AG10803 (cell line): Measurements from ENCODE around the gene PRDM16.

ENCODE experiments used
- DNase-seq: peaks from one replicate; pipeline ENCODE4 v3.0.0; 2010; ENCODE audit warnings: low read depth
- H3K4me3 ChIP-seq: 2 replicates; pipeline ENCODE4 v1.5.1; 2011; ENCODE audit warnings: mild to moderate bottlenecking, low read length, control low read depth
- TF ChIP-seq, protein P1 (sequence below): conservative IDR thresholded peaks from 2 replicates; pipeline ENCODE4 v1.5.1; 2011; ENCODE audit warnings: mild to moderate bottlenecking, low read length, control low read depth, inconsistent platforms

Gene PRDM16

DNA sequence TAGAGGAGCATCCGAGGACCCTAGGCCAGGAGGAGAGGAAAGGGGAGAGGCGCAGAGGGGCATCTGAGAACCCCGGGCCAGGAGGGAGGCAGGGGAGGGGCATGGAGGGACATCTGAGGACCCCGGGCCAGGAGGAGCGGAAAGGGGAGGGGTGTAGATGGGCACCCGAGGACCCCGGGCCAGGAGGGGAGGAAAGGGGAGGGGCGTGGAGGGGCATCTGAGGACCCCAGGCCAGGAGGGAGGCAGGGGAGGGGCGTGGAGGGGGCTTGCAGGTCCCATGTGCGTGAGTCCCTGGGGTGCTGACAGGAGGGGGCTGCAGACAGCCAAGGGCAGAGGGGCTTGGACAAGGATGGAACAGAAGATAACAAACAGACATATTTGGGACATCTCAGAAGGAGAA, 195.5 kb downstream of the PRDM16 start:
- H3K4me3 ChIP-seq: no peak overlapping the region
- no peak for DNase-seq
- TF ChIP-seq, protein P1, sequence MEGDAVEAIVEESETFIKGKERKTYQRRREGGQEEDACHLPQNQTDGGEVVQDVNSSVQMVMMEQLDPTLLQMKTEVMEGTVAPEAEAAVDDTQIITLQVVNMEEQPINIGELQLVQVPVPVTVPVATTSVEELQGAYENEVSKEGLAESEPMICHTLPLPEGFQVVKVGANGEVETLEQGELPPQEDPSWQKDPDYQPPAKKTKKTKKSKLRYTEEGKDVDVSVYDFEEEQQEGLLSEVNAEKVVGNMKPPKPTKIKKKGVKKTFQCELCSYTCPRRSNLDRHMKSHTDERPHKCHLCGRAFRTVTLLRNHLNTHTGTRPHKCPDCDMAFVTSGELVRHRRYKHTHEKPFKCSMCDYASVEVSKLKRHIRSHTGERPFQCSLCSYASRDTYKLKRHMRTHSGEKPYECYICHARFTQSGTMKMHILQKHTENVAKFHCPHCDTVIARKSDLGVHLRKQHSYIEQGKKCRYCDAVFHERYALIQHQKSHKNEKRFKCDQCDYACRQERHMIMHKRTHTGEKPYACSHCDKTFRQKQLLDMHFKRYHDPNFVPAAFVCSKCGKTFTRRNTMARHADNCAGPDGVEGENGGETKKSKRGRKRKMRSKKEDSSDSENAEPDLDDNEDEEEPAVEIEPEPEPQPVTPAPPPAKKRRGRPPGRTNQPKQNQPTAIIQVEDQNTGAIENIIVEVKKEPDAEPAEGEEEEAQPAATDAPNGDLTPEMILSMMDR: no peak

DNA sequence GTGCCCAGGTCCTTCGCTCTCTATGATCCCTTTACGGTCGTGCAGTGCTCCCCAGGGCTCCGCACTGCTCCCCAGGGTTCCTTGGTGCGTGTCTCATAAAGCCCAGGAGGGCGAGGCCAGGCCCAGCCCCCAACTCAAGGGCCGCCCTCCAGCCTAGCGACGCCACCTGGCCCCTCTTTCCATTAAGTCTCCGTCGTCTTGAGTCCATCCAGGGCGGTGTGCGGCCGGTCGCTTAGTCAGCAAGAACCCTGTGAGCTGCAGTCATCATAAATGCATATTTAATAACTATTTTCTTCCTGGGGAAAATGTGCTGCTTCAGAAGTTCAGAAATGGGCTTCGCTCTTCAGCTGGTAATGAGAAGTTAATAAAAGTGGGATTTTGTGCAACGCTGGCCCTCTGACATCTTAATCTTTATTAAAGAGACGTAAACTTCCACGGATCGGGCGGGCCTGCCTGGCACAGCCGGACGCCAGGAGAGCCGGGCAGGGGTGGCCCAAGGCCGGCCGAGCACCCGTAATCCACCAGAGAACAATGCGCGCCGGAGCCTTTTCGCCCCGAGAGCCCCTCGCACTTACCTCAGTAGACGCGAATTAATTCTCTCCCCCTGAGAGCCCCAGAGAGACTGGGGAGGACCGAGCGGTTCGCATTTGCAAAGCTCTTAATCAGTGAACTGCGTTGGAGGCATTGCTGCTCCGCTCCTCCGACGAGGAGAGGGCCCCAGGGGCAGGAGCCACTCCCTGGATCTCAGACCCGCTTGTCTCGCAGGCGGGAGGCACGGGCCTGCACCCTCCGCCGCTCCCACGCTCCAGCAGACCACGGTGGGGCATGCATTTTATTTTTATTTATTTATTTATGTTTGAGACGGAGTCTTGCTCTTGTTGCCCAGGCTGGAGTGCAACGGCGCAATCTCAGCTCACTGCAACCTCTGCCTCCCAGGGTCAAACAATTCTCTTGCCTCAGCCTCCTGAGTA, 197.1 kb downstream of the PRDM16 start:
- TF ChIP-seq, protein P1: no peak
- H3K4me3 ChIP-seq: no peak overlapping the region

DNA sequence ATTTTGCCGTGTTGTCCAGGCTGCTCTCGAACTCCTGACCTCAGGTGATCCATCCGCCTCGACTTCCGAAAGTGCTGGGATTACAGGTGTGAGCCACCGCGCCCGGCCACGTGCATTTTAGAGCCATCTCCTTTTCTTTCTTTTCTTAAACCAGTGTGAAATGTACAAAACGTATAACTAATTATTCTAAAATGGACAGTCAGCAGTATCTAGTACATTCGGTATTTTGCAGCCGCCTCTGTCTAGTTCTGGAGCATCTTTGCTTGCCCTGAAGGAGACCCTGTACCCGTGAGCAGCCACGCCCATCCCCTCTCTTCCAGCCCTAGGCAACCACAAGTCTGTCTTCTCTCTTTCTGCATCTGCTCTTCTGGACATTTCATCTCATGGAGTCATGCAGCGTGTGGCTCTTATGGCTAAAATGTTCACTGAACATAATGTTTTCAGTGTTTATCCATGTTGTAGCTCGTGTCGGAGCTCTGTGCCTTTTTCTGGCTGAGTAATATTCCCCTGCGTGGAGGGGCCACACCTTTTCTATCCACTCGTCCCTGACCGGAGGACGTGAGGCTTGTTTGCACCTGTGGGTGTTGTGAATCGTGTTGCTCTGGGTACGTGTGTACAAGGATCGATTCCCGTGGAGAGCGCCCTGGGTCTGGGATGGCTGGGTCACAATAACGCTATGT, 198.0 kb downstream of the PRDM16 start:
- TF ChIP-seq, protein P1: no peak
- no peak for DNase-seq
- no peak overlapping the region for H3K4me3 ChIP-seq

More for the DNA sequence above, 197.1 kb downstream of the PRDM16 start:
- DNase-seq: no peak

DNA sequence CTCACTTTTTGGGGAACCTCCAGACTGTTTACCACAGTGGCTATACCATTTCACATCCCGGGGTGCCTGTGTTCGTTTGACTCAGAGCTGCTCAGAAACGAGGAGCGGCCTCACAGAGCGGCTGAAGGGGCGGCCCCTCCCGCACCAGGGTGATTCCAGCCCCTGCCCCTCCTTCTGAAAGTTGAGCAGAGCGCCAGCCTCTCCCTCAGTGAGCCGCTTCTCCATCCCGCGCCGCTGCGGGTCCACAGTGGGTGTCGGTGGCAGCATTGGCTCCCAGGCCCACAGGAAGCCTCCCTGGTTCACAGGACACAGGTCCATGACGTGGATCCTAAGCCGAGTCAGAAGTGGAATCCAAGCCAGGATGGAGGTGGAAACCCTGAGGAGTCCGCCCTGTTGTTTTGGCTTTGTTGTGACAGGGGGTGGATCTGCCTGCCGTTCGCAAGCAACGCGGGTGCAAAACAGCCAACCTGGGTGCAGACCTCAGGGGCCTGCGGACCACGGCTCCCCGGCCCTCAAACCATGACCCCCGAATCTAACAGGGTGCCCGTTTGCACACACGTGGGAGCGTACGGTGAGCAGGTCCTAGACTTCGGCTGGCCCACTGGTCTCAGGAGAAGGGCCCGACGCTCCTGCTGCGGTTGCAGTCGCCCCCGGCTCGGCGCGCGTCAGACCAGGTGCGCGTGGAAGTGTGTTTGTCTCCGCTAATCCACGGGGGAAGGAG, 198.7 kb downstream of the PRDM16 start:
- DNase-seq: no peak
- TF ChIP-seq, protein P1: no peak
- no peak overlapping the region for H3K4me3 ChIP-seq

DNA sequence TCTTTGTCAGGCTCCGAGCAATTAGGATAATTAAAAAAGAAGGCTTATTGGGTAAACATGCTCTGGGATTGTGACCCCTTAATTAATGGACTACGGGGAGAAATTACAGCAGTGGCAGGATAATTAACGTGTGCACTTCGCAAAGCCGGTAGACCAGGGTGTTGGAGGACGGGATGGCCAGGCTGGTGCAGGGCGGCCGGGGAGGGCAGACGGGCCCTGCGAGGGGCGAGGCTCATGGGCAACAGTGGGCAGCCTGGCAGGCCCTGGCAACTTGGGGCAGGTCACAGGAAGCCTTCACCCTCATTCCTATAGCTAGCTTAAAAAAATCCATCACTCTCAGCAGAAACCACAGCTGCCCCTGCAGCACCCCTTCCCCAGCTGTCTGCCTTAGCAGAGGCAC, 199.3 kb downstream of the PRDM16 start:
- DNase-seq: no peak
- TF ChIP-seq, protein P1: no peak
- H3K4me3 ChIP-seq: no peak overlapping the region

DNA sequence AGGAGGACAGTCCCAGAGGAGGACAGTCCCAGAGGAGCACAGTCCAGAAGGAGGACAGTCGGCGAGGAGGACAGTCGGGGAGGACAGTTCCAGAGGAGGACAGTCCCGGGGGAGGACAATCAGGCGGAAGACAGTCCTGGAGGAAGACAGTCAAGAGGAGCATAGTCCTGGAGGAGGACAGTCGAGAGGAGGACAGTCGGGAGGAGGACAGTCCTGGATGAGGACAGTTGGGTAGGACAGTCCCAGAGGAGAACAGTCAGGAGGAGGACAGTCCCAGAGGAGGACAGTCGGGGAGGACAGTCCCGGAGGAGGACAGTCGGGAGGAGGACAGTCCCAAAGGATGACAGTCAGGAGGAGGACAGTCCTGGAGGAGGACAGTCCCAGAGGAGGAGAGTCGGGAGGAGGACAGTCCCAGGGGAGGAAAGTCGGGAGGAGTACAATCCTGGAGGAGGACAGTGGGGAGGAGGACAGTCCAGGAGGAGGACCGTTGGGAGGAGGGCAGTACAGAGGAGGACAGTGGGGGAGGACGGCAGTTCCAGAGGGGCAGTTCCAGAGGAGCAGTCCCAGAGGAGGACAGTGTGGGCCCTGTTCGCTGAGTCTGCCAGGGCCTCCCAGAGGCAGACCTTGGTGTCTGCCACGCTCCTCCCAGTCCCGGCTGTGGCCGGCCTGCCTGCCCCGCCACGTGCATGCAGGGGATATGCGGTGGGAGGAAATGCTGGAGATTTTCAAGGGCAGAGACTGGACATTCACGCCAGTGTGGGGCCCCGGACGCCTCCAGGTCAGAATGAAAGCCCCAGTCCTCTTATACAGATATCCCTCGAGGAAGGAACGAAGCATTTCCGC, 201.6 kb downstream of the PRDM16 start:
- no peak overlapping the region for H3K4me3 ChIP-seq
- TF ChIP-seq, protein P1: no peak
- DNase-seq: no peak
